ENCODE results near the gene HES7.
A peak's percentile ranks its signal among the peaks of the same experiment; 100 is the strongest.
"Not testable (repeated sequence)": the region's sequence is repeated elsewhere in the genome, so short reads cannot be mapped to it uniquely, and the experiment has no call there.

Gene HES7

GRCh38 chr17:8087952-8088230 lies 36.0 kb downstream of the HES7 start:
- no peaks in the 10 kb centered on the region for H3K9me3 ChIP-seq (ENCODE audit: control insufficient read depth, low read length)
- H3K36me3 ChIP-seq (ENCODE audit: control insufficient read depth, insufficient read depth, low read length) = no peaks in the 10 kb centered on the region
- H3K27ac ChIP-seq (ENCODE audit: low read depth, low read length, severe bottlenecking) = no peak overlapping the region
- no peaks in the 10 kb centered on the region for H3K4me1 ChIP-seq (ENCODE audit: control insufficient read depth, insufficient read depth, low read length, poor library complexity, severe bottlenecking)
- H3K4me3 ChIP-seq (ENCODE audit: extremely low read depth, insufficient read depth, low read length, poor library complexity, severe bottlenecking) = no peak overlapping the region
- 80 to 89% methylated on average over 2 to 4 of the region's 5 CpGs for WGBS, 2 experiments (ENCODE audit: insufficient coverage in 2 of 2)

- WGBS, 2 experiments (ENCODE audit: insufficient coverage in 2 of 2) = 86 to 88% methylated on average over 11 to 18 of the region's 20 CpGs
- Histone ChIP-seq H3K9me3 (ENCODE audit: control insufficient read depth, low read length) (no peaks in the 10 kb centered on the region), H3K4me3 (ENCODE audit: extremely low read depth, insufficient read depth, low read length, poor library complexity, severe bottlenecking) (no peak within 1 kb of the TSS), H3K27ac (ENCODE audit: low read depth, low read length, severe bottlenecking) (no peak within 1 kb of the TSS), H3K36me3 (ENCODE audit: control insufficient read depth, insufficient read depth, low read length) (no peaks in the 10 kb centered on the region), H3K4me1 (ENCODE audit: control insufficient read depth, insufficient read depth, low read length, poor library complexity, severe bottlenecking) (no peaks in the 10 kb centered on the region)
These were observed 36.6 kb downstream of the HES7 start, which contains the start of gene ALOX12B for GRCh38 chr17:8087075-8087951. Gene ALOX12B, minus strand, starts transcription at chr17:8087716. Its CDS starts 274 bp downstream, at chr17:8087442.

DNA sequence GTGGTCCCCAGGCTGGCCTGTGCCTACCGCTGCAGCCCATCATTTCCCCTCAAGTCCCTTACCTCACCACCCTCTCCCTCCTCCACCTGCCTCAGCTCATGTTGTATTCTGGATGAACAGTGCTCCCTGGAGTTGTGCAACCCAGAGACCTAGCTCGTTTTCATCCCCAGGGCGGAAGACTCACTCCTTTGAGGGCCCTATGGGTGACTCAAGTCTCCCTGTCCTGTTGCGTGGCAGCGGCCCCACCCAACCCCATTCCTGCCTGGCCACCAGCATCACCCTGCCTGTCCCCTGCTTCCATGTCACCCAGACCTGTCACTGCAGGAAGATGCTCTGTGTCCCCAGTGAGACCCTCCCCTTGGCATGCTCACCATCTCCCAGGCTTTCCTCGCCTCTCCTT lies 39.7 kb downstream of the HES7 start:
- Histone ChIP-seq H3K9me3 (ENCODE audit: control insufficient read depth, low read length) (no peaks in the 10 kb centered on the region), H3K4me1 (ENCODE audit: control insufficient read depth, insufficient read depth, low read length, poor library complexity, severe bottlenecking) (no peaks in the 10 kb centered on the region), H3K36me3 (ENCODE audit: control insufficient read depth, insufficient read depth, low read length) (no peaks in the 10 kb centered on the region), H3K27ac (ENCODE audit: low read depth, low read length, severe bottlenecking) (no peak overlapping the region), H3K4me3 (ENCODE audit: extremely low read depth, insufficient read depth, low read length, poor library complexity, severe bottlenecking) (no peak overlapping the region)
- WGBS, 2 experiments (ENCODE audit: insufficient coverage in 2 of 2) = 80 to 88% methylated on average over 5 of the region's 6 CpGs

- Histone ChIP-seq H3K4me3 (ENCODE audit: extremely low read depth, insufficient read depth, low read length, poor library complexity, severe bottlenecking) (no peak overlapping the region), H3K27ac (ENCODE audit: low read depth, low read length, severe bottlenecking) (no peak overlapping the region), H3K4me1 (ENCODE audit: control insufficient read depth, insufficient read depth, low read length, poor library complexity, severe bottlenecking) (no peaks in the 10 kb centered on the region), H3K9me3 (ENCODE audit: control insufficient read depth, low read length) (no peaks in the 10 kb centered on the region), H3K36me3 (ENCODE audit: control insufficient read depth, insufficient read depth, low read length) (no peaks in the 10 kb centered on the region)
- 97 to 98% methylated on average over 9 of the region's 10 CpGs for WGBS, 2 experiments (ENCODE audit: insufficient coverage in 2 of 2)
These were observed 41.6 kb downstream of the HES7 start for GRCh38 chr17:8082292-8082691.

DNA sequence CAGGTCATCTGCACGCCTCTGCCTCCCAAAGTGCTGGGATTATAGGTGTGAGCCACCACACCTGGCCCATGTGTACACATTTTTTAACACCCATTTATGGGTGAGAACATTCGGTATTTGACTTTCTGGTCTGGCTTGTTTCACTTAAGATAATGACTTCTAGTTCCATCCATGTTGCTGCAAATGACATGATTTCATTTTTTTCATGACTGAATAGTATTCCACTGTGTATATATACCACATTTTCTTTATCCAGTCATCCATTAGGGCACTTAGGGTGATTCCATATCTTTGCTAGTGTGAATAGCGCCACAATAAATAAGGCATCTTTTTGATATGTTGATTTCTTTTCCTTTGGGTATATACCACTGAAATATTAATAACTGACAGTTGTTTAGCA lies 42.0 kb downstream of the HES7 start:
- Histone ChIP-seq H3K4me1 (ENCODE audit: control insufficient read depth, insufficient read depth, low read length, poor library complexity, severe bottlenecking) (no peaks in the 10 kb centered on the region), H3K27ac (ENCODE audit: low read depth, low read length, severe bottlenecking) (no peak overlapping the region), H3K4me3 (ENCODE audit: extremely low read depth, insufficient read depth, low read length, poor library complexity, severe bottlenecking) (no peak overlapping the region), H3K9me3 (ENCODE audit: control insufficient read depth, low read length) (no peaks in the 10 kb centered on the region), H3K36me3 (ENCODE audit: control insufficient read depth, insufficient read depth, low read length) (no peaks in the 10 kb centered on the region)
- WGBS, 2 experiments (ENCODE audit: insufficient coverage in 2 of 2) = 75% methylated on average over 1 of the region's 3 CpGs; no CpG with 5 or more reads in 1 of the 2 experiments

- H3K4me3 ChIP-seq (ENCODE audit: extremely low read depth, insufficient read depth, low read length, poor library complexity, severe bottlenecking) = no peak overlapping the region
- WGBS, 2 experiments (ENCODE audit: insufficient coverage in 2 of 2) = 78 to 80% methylated on average over 6 to 16 of the region's 17 CpGs
- no peaks in the 10 kb centered on the region for H3K36me3 ChIP-seq (ENCODE audit: control insufficient read depth, insufficient read depth, low read length)
- no peaks in the 10 kb centered on the region for H3K4me1 ChIP-seq (ENCODE audit: control insufficient read depth, insufficient read depth, low read length, poor library complexity, severe bottlenecking)
- H3K27ac ChIP-seq (ENCODE audit: low read depth, low read length, severe bottlenecking) = no peak overlapping the region
- H3K9me3 ChIP-seq (ENCODE audit: control insufficient read depth, low read length) = no peaks in the 10 kb centered on the region
These were observed 43.1 kb downstream of the HES7 start for GRCh38 chr17:8080799-8081219.

GRCh38 chr17:8080208-8080798 lies 43.6 kb downstream of the HES7 start:
- H3K4me3 ChIP-seq (ENCODE audit: extremely low read depth, insufficient read depth, low read length, poor library complexity, severe bottlenecking) = peak overlapping the region; percentile 37
- H3K36me3 ChIP-seq (ENCODE audit: control insufficient read depth, insufficient read depth, low read length) = no peaks in the 10 kb centered on the region
- H3K4me1 ChIP-seq (ENCODE audit: control insufficient read depth, insufficient read depth, low read length, poor library complexity, severe bottlenecking) = no peaks in the 10 kb centered on the region
- no peak overlapping the region for H3K27ac ChIP-seq (ENCODE audit: low read depth, low read length, severe bottlenecking)
- 37 to 50% methylated on average over 21 to 22 of the region's 25 CpGs for WGBS, 2 experiments (ENCODE audit: insufficient coverage in 2 of 2)
- H3K9me3 ChIP-seq (ENCODE audit: control insufficient read depth, low read length) = no peaks in the 10 kb centered on the region

DNA sequence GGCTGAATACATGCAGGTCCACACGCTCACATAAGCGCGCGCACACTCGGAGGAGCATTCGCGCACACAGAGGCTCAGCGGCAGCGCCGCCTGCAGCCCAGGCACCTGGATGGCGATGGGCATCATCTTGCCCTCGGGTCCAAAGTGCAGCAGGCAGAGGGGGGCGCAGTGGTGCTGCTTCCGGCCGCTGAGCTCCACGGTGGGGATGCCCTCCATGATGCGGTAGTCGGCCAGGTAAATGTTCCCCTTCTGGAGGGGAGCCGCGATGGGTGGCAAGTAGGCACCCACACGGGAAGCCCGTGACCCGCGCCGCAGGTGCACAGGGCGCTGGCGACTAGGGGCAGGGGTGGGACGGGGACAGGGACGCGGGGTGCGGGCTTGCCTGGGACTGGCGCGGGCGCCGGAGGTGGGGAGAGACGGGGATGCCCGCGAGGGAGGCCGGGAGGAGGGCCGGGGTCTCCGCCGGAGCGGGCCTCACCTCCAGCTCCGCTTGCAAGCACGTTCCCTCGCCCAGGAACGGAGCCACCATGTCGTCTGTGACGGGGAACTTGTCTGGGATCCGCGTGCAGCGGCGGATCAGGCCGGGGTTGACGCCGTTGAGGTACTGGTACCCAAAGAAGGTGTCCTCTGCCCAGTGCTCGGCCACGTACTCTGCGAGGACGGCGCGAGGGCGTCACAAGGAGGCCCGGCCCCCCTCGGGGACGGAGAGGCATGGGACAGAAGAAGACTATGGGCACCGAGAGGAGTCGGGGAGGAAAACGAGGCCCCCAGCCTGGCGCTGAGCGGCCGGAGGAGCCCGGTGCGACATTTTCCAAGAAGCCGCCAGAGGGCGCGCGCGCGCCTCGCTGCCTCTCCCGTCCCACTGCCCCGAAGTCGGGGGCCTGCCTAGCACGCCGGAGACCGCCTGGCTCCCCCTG lies 44.4 kb downstream of the HES7 start:
- Histone ChIP-seq H3K4me1 (ENCODE audit: control insufficient read depth, insufficient read depth, low read length, poor library complexity, severe bottlenecking) (no peaks in the 10 kb centered on the region), H3K27ac (ENCODE audit: low read depth, low read length, severe bottlenecking) (no peak overlapping the region), H3K9me3 (ENCODE audit: control insufficient read depth, low read length) (no peaks in the 10 kb centered on the region), H3K4me3 (ENCODE audit: extremely low read depth, insufficient read depth, low read length, poor library complexity, severe bottlenecking) (peak overlapping the region; percentile 37), H3K36me3 (ENCODE audit: control insufficient read depth, insufficient read depth, low read length) (no peaks in the 10 kb centered on the region)
- 2% methylated on average over 82 to 87 of the region's 87 CpGs for WGBS, 2 experiments (ENCODE audit: insufficient coverage in 2 of 2)

GRCh38 chr17:8077939-8078338 lies 46.0 kb downstream of the HES7 start:
- not testable (repeated sequence) for H3K9me3 ChIP-seq (ENCODE audit: control insufficient read depth, low read length)
- WGBS, 2 experiments (ENCODE audit: insufficient coverage in 2 of 2) = 84 to 100% methylated on average over 2 to 4 of the region's 5 CpGs

GRCh38 chr17:8076502-8077266 lies 47.2 kb downstream of the HES7 start:
- Histone ChIP-seq H3K36me3 (ENCODE audit: control insufficient read depth, insufficient read depth, low read length) (no peaks in the 10 kb centered on the region), H3K9me3 (ENCODE audit: control insufficient read depth, low read length) (no peaks in the 10 kb centered on the region), H3K4me3 (ENCODE audit: extremely low read depth, insufficient read depth, low read length, poor library complexity, severe bottlenecking) (no peak overlapping the region), H3K27ac (ENCODE audit: low read depth, low read length, severe bottlenecking) (no peak overlapping the region), H3K4me1 (ENCODE audit: control insufficient read depth, insufficient read depth, low read length, poor library complexity, severe bottlenecking) (peaks cover 2% of the 10 kb centered on the region)
- 90 to 93% methylated on average over 11 to 12 of the region's 13 CpGs for WGBS, 2 experiments (ENCODE audit: insufficient coverage in 2 of 2)

More at GRCh38 chr17:8077939-8078338, 46.0 kb downstream of the HES7 start:
- H3K36me3 ChIP-seq (ENCODE audit: control insufficient read depth, insufficient read depth, low read length); H3K4me3 ChIP-seq (ENCODE audit: extremely low read depth, insufficient read depth, low read length, poor library complexity, severe bottlenecking); H3K4me1 ChIP-seq (ENCODE audit: control insufficient read depth, insufficient read depth, low read length, poor library complexity, severe bottlenecking); H3K27ac ChIP-seq (ENCODE audit: low read depth, low read length, severe bottlenecking): not testable (repeated sequence)

All from mesodermal cell (in vitro differentiated cells).